Measurements from ENCODE around the gene EEFSEC.

EEFSEC gene

DNA sequence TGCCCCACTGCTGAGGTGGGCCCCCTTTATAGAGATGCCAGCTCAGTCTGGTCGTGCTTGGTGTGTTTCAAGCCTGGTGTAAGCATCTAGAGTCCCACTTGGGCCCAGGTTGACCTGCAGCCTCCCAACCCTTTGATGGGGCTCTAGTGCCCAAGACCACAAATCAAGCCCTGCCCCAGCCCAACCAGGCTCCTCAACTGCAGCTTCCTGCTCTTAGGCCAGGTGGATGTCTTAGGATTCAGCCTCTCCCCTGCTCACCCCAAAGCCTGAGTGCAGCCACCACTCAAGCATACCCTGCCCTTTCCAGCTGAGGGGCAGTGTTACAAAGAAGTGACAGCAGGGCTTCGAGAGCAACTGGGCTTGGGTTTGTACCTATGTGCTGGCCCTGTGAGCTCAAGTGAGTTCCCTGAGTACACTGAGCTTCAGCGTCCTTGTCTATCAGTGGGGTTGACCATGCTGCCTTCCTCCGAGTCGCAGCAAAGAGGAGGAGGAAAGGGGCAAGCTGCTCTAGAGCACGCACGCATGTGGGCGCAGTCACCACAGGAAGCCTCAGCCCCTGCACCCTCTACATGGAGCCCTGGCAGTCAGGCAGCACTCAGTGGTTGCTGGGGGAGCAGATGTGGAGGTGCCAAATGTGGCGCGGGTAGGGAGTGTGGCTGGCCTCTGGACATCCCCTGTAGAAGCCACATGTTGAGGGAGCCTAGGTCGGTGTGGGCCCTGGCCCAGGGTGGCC is 120.7 kb downstream of the EEFSEC start:
- TF ChIP-seq, protein P1, sequence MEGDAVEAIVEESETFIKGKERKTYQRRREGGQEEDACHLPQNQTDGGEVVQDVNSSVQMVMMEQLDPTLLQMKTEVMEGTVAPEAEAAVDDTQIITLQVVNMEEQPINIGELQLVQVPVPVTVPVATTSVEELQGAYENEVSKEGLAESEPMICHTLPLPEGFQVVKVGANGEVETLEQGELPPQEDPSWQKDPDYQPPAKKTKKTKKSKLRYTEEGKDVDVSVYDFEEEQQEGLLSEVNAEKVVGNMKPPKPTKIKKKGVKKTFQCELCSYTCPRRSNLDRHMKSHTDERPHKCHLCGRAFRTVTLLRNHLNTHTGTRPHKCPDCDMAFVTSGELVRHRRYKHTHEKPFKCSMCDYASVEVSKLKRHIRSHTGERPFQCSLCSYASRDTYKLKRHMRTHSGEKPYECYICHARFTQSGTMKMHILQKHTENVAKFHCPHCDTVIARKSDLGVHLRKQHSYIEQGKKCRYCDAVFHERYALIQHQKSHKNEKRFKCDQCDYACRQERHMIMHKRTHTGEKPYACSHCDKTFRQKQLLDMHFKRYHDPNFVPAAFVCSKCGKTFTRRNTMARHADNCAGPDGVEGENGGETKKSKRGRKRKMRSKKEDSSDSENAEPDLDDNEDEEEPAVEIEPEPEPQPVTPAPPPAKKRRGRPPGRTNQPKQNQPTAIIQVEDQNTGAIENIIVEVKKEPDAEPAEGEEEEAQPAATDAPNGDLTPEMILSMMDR (IDR thresholded peaks at IDR 0.05; ENCODE audit: low read depth, low read length) = no peak
- no peak for TF ChIP-seq POLR2A (IDR thresholded peaks at IDR 0.05; ENCODE audit: extremely low read depth, insufficient read length)
- no peak for TF ChIP-seq MYC (IDR thresholded peaks at IDR 0.05; ENCODE audit: low read depth, low read length)
- TF ChIP-seq, protein P2, sequence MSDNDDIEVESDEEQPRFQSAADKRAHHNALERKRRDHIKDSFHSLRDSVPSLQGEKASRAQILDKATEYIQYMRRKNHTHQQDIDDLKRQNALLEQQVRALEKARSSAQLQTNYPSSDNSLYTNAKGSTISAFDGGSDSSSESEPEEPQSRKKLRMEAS (IDR thresholded peaks at IDR 0.05; ENCODE audit: low read depth, low read length) = no peak
- no peak for DNase-seq (ENCODE audit: low read depth)
- H3K4me3 ChIP-seq (ENCODE audit: low read depth, low read length) = no peak overlapping the region

DNA sequence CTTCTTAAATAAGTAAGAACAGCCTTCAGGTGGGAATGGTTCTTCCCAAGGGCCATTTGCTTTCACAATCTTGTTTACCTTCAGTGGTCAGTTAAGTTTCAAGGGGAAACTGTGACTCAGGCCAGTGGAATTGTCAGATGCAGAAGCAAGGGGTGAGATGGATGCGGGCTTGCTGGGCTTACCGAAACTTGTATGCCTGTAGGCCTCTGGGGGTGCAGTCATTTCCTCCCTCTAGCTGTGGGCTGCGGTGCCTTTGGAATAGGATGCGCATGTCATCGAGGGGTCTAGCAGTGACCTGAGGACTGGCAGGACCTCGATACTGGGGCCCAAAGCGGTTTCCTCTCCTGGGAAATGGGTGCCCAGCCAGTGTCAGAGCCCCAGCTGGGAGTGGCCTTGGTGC is 121.6 kb downstream of the EEFSEC start:
- TF ChIP-seq POLR2A (IDR thresholded peaks at IDR 0.05; ENCODE audit: extremely low read depth, insufficient read length) (no peak), MYC (IDR thresholded peaks at IDR 0.05; ENCODE audit: low read depth, low read length) (no peak)
- TF ChIP-seq, protein P1 (IDR thresholded peaks at IDR 0.05; ENCODE audit: low read depth, low read length) = no peak
- TF ChIP-seq, protein P2 (IDR thresholded peaks at IDR 0.05; ENCODE audit: low read depth, low read length) = no peak

DNA sequence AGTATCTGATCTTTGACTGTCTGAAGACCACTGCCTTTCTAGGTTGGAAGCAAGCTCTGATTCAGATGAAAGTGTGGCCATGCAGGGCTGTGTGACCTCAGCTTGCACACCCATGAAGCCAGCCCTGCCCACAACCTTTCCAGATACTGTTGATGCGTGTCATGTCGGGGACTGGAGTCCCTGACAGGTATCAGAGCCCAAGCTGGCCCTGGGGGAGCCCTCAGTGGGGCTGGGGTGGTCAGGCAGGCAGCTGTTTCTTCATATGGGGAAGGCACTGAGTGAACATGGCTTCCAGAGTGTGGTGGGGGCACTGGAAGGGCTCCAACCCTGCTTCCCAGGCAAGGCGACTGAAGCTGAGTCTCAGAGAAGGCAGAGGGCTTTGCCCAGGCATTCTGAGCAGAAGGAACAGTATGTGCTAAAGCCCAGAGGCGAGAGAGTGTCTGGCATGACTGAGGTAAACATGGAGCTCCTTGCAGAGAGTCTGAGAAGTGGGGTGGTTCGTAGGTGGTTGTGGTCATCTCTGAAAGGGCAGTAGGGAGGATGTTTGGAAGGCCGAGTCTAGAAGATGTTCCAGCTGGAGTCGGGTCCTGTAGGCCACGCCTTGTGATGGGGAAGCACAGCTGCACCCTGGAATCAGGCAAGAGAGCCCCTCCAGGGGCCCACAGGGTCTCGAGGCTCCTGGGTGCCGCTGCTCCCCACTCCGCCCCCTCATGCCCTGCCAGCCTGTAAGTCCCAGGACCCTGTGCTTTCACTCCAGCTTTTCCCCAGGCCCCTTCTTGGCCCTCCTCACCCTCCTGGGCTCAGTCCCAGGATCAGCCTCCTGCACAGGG is 122.2 kb downstream of the EEFSEC start:
- DNase-seq (ENCODE audit: low read depth) = no peak
- no peak overlapping the region for H3K4me3 ChIP-seq (ENCODE audit: low read depth, low read length)
- TF ChIP-seq MYC (IDR thresholded peaks at IDR 0.05; ENCODE audit: low read depth, low read length) = no peak
- no peak for TF ChIP-seq POLR2A (IDR thresholded peaks at IDR 0.05; ENCODE audit: extremely low read depth, insufficient read length)
- TF ChIP-seq, protein P1 (IDR thresholded peaks at IDR 0.05; ENCODE audit: low read depth, low read length) = no peak
- TF ChIP-seq, protein P2 (IDR thresholded peaks at IDR 0.05; ENCODE audit: low read depth, low read length) = no peak

More for the DNA sequence above, 121.6 kb downstream of the EEFSEC start:
- DNase-seq (ENCODE audit: low read depth) = no peak
- H3K4me3 ChIP-seq (ENCODE audit: low read depth, low read length) = no peak overlapping the region

DNA sequence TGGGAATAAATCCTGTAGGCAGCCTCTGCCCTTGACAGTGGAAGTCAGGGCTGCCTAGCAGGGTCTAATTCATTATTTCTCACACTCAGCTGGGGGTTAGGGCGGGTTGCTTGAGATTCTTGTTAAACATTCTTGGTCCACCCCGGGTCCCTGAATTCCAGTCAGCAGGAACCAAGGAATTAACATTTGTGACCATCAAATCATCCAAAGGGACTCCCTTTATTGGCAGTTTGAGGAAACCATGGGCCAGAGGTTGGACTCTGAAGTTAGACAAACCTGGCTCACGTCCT is 122.8 kb downstream of the EEFSEC start:
- no peak for DNase-seq (ENCODE audit: low read depth)
- no peak overlapping the region for H3K4me3 ChIP-seq (ENCODE audit: low read depth, low read length)
- TF ChIP-seq, protein P1 (IDR thresholded peaks at IDR 0.05; ENCODE audit: low read depth, low read length) = no peak
- TF ChIP-seq POLR2A (IDR thresholded peaks at IDR 0.05; ENCODE audit: extremely low read depth, insufficient read length) (no peak), MYC (IDR thresholded peaks at IDR 0.05; ENCODE audit: low read depth, low read length) (no peak)
- TF ChIP-seq, protein P2 (IDR thresholded peaks at IDR 0.05; ENCODE audit: low read depth, low read length) = no peak

DNA sequence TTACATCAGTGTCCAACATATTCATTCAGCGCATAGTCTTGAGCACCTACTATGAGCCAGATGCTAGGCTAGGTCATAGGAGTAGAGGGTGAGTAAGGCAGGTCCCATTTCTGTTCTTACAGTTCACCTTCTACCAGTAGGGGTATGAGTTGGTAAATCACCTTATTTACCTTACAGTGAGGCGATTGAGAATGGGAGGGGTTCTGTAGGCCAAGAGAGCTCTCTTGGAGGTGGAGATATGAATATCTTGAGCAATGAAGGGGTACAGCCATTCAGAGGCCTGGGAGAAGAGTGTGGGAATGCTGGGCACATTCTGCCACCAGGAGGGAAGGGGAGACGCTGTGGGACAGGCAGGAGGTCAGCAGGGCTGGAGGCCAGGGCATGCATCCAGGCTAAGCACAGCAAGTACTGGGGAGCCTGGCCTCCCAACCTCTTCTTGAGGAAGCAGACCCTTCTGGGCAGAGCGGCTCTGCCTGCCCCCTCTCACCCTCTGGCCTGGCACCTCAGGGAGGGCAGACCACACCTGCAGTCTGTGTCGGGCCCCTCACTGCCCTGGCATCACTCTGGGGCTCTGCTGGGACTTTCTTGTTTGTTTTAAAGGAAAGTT is 123.4 kb downstream of the EEFSEC start:
- H3K4me3 ChIP-seq (ENCODE audit: low read depth, low read length) = no peak overlapping the region
- DNase-seq (ENCODE audit: low read depth) = no peak
- TF ChIP-seq, protein P1 (IDR thresholded peaks at IDR 0.05; ENCODE audit: low read depth, low read length) = no peak
- TF ChIP-seq POLR2A (IDR thresholded peaks at IDR 0.05; ENCODE audit: extremely low read depth, insufficient read length) = no peak
- no peak for TF ChIP-seq MYC (IDR thresholded peaks at IDR 0.05; ENCODE audit: low read depth, low read length)
- TF ChIP-seq, protein P2 (IDR thresholded peaks at IDR 0.05; ENCODE audit: low read depth, low read length) = no peak

Measured in NB4 (cell line).